PC-3 (cell line): ENCODE data around the gene SH3PXD2B.

Experiments used
- CTCF ChIP-seq: fragments of 300-600 bp; sonication (generic); conservative IDR thresholded peaks from 2 replicates; pipeline ENCODE4 v1.5.1; 2017; ENCODE audit warnings: antibody characterized with exemption, low read depth, mild to moderate bottlenecking, low read length
- EZH2phosphoT487 ChIP-seq: fragments of 300-600 bp; sonication (generic); IDR thresholded peaks from 2 replicates; pipeline ENCODE4 v1.6.1; 2018; ENCODE audit warnings: mild to moderate bottlenecking, antibody characterized with exemption, low read length, borderline replicate concordance

GRCh38 chr5:172407241-172407691, 47.1 kb downstream of the SH3PXD2B start:
- TF ChIP-seq CTCF = no peak
- TF ChIP-seq EZH2phosphoT487 = no peak
